ENCODE measurements around the gene LSAMP. TPM values are rescaled to one million over a fixed set of nuclear protein-coding genes. Genes with fewer than 3 reads are reported as not detected.
"Not testable (repeated sequence)": the region's sequence is repeated elsewhere in the genome, so short reads cannot be mapped to it uniquely, and the experiment has no call there.

The LSAMP gene
- total RNA-seq, 2 donors from 2014 or later: 1.1 to 5.9 TPM

DNA sequence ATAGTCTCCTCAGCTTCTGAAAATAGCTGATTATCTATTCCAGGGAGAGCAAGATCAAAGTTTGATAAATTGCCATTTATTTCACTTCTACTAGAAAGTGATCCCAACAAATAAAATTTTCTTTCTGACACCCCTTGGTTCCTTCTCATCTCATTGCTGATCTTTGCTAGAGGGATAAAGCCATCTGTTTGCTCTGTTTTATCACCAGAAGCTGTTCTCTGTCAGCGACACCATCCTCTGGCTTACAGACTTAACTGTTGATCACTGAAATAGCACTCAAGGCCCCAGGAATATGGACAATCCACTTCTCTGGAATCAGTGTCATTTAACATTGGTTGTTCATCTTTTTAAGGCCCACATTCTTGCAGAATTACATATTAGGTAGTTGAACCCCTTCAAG lies 219.0 kb downstream of the LSAMP start:
- no peak for DNase-seq
- Histone ChIP-seq H3K27ac (no peak overlapping the region), H3K4me3 (no peak overlapping the region), H3K9ac (ENCODE audit: low read depth in 2 of 2, low read length in 2 of 2) (no peak overlapping the region), H3K9me3 (no peaks in the 10 kb centered on the region), H3K4me1 (no peaks in the 10 kb centered on the region), H3K36me3 (no peaks in the 10 kb centered on the region), H3K27me3 (no peaks in the 10 kb centered on the region)
- intact Hi-C loops (cut with DNase I): no loop called here
- TF ChIP-seq, protein P1, sequence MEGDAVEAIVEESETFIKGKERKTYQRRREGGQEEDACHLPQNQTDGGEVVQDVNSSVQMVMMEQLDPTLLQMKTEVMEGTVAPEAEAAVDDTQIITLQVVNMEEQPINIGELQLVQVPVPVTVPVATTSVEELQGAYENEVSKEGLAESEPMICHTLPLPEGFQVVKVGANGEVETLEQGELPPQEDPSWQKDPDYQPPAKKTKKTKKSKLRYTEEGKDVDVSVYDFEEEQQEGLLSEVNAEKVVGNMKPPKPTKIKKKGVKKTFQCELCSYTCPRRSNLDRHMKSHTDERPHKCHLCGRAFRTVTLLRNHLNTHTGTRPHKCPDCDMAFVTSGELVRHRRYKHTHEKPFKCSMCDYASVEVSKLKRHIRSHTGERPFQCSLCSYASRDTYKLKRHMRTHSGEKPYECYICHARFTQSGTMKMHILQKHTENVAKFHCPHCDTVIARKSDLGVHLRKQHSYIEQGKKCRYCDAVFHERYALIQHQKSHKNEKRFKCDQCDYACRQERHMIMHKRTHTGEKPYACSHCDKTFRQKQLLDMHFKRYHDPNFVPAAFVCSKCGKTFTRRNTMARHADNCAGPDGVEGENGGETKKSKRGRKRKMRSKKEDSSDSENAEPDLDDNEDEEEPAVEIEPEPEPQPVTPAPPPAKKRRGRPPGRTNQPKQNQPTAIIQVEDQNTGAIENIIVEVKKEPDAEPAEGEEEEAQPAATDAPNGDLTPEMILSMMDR (IDR thresholded peaks at IDR 0.05): no peak

DNA sequence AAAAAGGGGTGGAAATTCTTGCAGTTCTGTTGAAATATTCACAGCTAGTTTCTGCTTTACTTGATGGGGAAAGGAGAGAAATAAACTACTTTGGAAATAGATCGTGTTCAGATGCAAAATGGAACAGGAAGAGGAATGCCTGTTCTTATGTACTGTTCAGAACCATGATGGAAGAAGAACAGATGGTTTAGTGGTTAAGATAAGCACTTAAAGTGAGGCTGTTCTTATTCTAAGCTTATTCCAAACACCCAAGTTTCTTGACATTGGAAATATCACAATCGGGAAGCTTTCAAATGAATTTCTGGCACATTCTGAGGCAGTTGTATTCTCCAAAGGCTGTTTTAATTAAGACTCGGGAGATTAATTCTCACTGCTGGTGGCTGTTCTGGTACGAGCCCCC lies 228.5 kb downstream of the LSAMP start:
- TF ChIP-seq, protein P1 (IDR thresholded peaks at IDR 0.05): no peak
- Histone ChIP-seq H3K36me3 (no peaks in the 10 kb centered on the region), H3K4me3 (no peak overlapping the region), H3K9ac (ENCODE audit: low read depth in 2 of 2, low read length in 2 of 2) (no peak overlapping the region), H3K9me3 (no peaks in the 10 kb centered on the region), H3K27ac (no peak overlapping the region), H3K27me3 (no peaks in the 10 kb centered on the region), H3K4me1 (no peaks in the 10 kb centered on the region)
- intact Hi-C loops (cut with DNase I): no loop called here
- no peak for DNase-seq

DNA sequence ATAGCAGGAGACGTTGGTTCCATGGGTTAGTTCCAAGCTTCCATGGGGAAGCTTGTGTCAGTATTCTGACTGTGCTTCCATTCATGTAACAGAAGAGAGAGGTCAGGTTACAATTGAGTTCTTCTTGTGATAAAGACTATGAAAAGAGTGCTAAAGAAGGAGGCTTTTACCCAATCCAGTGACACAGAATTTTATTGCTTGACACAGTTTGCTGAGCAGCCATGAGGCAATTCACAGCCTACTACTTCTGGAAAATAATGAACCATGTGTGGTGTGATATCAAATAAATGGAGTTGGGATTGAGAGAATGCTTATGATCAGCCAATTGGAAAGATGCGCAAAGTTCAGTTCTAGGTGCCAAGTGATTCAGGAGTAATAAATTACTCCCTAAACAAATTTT lies 233.4 kb downstream of the LSAMP start:
- H3K4me3 ChIP-seq: no peak overlapping the region
- intact Hi-C loops (cut with DNase I): no loop called here
- H3K9me3 ChIP-seq: no peaks in the 10 kb centered on the region
- H3K27me3 ChIP-seq: no peaks in the 10 kb centered on the region
- no peak overlapping the region for H3K9ac ChIP-seq (ENCODE audit: low read depth in 2 of 2, low read length in 2 of 2)
- H3K4me1 ChIP-seq: no peaks in the 10 kb centered on the region
- H3K27ac ChIP-seq: no peak overlapping the region
- TF ChIP-seq, protein P1 (IDR thresholded peaks at IDR 0.05): no peak
- H3K36me3 ChIP-seq: no peaks in the 10 kb centered on the region
- DNase-seq: no peak

DNA sequence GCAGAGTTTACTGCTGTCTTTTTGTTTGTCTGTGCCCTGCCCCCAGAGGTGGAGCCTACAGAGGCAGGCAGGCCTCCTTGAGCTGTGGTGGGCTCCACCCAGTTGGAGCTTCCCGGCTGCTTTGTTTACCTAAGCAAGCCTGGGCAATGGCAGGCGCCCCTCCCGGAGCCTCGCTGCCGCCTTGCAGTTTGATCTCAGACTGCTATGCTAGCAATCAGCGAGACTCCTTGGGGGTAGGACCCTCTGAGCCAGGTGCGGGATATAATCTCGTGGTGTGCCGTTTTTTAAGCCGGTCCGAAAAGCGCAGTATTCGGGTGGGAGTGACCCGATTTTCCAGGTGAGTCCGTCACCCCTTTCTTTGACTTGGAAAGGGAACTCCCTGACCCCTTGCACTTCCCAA lies 236.5 kb downstream of the LSAMP start:
- H3K27ac ChIP-seq; H3K4me1 ChIP-seq; H3K9me3 ChIP-seq; DNase-seq; H3K27me3 ChIP-seq; H3K4me3 ChIP-seq; intact Hi-C loops (cut with DNase I); H3K9ac ChIP-seq (ENCODE audit: low read depth in 2 of 2, low read length in 2 of 2); H3K36me3 ChIP-seq: not testable (repeated sequence)

DNA sequence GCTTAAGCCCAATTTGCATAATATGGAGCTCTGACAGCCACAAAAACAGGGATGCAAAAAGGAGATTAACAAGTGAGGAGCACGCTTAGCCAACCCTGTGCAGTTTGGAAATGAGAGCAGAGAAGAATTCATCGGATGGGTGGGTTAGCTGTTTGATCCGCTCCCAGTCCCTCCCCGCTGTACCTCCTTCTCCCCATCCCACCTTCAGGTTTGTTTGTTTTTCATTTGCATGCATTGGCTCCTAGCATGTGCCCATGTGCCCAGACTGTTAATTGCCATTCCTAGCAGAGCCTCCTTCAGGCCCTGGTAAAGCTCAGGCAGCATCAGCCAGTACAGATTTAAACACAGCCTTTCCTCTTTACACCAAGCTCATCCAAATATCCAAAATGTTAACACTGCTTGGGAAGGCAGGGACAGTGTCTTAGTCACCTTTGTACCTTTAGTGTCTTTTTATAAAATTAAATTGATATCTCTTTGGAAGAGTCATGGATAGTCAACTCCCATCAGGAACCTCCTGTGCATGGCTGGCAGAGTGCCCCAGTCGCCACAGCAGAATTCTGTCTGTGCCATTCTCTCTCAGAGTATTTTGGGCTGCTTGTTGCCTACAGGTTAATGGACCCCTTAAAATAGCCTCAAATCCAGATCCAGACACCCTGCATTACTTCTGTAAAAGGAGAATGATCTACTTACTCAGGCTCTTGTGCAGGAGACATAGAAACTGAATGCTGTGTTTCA lies 244.2 kb downstream of the LSAMP start:
- DNase-seq: no peak
- Histone ChIP-seq H3K4me1 (no peaks in the 10 kb centered on the region), H3K9ac (ENCODE audit: low read depth in 2 of 2, low read length in 2 of 2) (no peak overlapping the region), H3K9me3 (no peaks in the 10 kb centered on the region), H3K27me3 (no peaks in the 10 kb centered on the region), H3K27ac (no peak overlapping the region), H3K4me3 (no peak overlapping the region), H3K36me3 (no peaks in the 10 kb centered on the region)
- intact Hi-C loops (cut with DNase I): no loop called here
- TF ChIP-seq, protein P1 (IDR thresholded peaks at IDR 0.05): no peak

DNA sequence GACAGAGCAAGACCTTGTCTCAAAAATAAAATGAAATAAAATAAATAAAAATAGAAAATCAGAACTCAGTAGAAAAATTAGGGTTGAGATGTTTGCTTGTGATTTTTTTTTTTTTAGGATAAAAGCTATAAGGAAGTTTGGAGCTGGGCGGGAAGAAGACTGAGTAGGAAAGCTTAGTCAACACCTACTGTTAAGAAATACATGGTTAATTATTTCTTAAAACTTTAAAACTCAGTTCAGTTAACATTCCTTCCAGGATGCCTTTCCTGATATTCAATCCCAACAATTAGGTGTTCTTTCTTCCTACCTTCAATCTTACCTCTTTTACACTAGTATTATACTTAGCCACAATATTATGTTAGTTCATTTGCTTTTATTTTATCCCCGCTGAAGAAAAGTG lies 246.2 kb downstream of the LSAMP start:
- Histone ChIP-seq H3K27ac (no peak overlapping the region), H3K27me3 (no peaks in the 10 kb centered on the region), H3K4me3 (no peak overlapping the region), H3K9me3 (no peaks in the 10 kb centered on the region), H3K4me1 (no peaks in the 10 kb centered on the region), H3K36me3 (no peaks in the 10 kb centered on the region), H3K9ac (ENCODE audit: low read depth in 2 of 2, low read length in 2 of 2) (no peak overlapping the region)
- TF ChIP-seq, protein P1 (IDR thresholded peaks at IDR 0.05): no peak
- DNase-seq: no peak
- intact Hi-C loops (cut with DNase I): no loop called here

Measured in colonic mucosa (tissue), 4 donors.